HEK293 (cell line): ENCODE results near the gene ZFP36L1.

Experiments used
- CTCF ChIA-PET: fragments of 350-600 bp; formaldehyde crosslinking; extraction: SDS; loops from one replicate; lab custom pipeline; 2021; ENCODE audit warnings: antibody characterized with exemption; lab: Yijun Ruan, JAX
- POLR2A ChIA-PET: fragments of 300-600 bp; formaldehyde crosslinking; extraction: SDS; loops from one replicate; lab custom pipeline; 2020; ENCODE audit warnings: antibody characterized with exemption, inconsistent platforms; lab: Yijun Ruan, JAX
- H3K27ac ChIP-seq: fragments of 200-500 bp; sonication (Bioruptor generic); 2 replicates; pipeline ENCODE4 v1.5.1; 2014; ENCODE audit warnings: low read depth, low read length, control low read depth, inconsistent platforms; ENCODE audit errors: extremely low read depth
- H3K36me3 ChIP-seq, 2 experiments: fragments of 200-500 bp in 1 of 2; sonication (Bioruptor generic) in 1 of 2; 1 replicate in 1 of 2; 2 replicates in 1 of 2; pipeline ENCODE4 v1.5.1; 2014 to 2017; ENCODE audit warnings: inconsistent platforms in 2 of 2, low read length in 2 of 2; ENCODE audit not compliant: control insufficient read depth in 2 of 2, insufficient read depth in 1 of 2
- H3K4me1 ChIP-seq: fragments of 200-500 bp; sonication (Bioruptor generic); 2 replicates; pipeline ENCODE4 v1.5.1; 2014; ENCODE audit warnings: mild to moderate bottlenecking, low read length, inconsistent platforms; ENCODE audit not compliant: control insufficient read depth, insufficient read depth
- H3K4me3 ChIP-seq: 2 replicates; pipeline ENCODE4 v1.5.1; 2011; ENCODE audit warnings: low read depth, mild to moderate bottlenecking, control low read depth, low read length, moderate library complexity
- H3K9me3 ChIP-seq: fragments of 200-500 bp; sonication (Bioruptor generic); 2 replicates; pipeline ENCODE4 v1.5.1; 2014; ENCODE audit warnings: low read depth, low read length, inconsistent platforms; ENCODE audit not compliant: control insufficient read depth, insufficient read depth
- IKZF3 ChIP-seq: fragments of 450-650 bp; IDR thresholded peaks from 2 replicates; pipeline ENCODE4 v1.5.0; 2018; ENCODE audit warnings: missing biosample characterization, mild to moderate bottlenecking, missing genetic modification characterization, moderate library complexity
- KLF8 ChIP-seq: fragments of 450-650 bp; formaldehyde crosslinking; IDR thresholded peaks from 2 replicates; pipeline ENCODE4 v1.5.1; 2016; ENCODE audit warnings: missing biosample characterization, missing genetic modification characterization
- PRDM1 ChIP-seq: fragments of 450-650 bp; formaldehyde crosslinking; IDR thresholded peaks from 2 replicates; pipeline ENCODE4; 2016; ENCODE audit warnings: missing biosample characterization, missing genetic modification characterization
- ZFP3 ChIP-seq: fragments of 450-650 bp; formaldehyde crosslinking; IDR thresholded peaks from 2 replicates; pipeline ENCODE4 v1.5.1; 2016; ENCODE audit warnings: low read depth, missing biosample characterization, missing genetic modification characterization
- ZNF10 ChIP-seq: fragments of 450-650 bp; formaldehyde crosslinking; IDR thresholded peaks from 2 replicates; pipeline ENCODE4 v1.5.1; 2017; ENCODE audit warnings: missing biosample characterization, missing genetic modification characterization
- ZNF132 ChIP-seq: fragments of 450-650 bp; formaldehyde crosslinking; IDR thresholded peaks from 2 replicates; pipeline ENCODE4 v1.5.1; 2017; ENCODE audit warnings: missing biosample characterization, missing genetic modification characterization, borderline replicate concordance
- ZNF16 ChIP-seq: fragments of 450-650 bp; formaldehyde crosslinking; IDR thresholded peaks from 2 replicates; pipeline ENCODE4 v1.5.1; 2016; ENCODE audit warnings: low read depth, missing biosample characterization, missing genetic modification characterization
- ZNF221 ChIP-seq: fragments of 450-650 bp; formaldehyde crosslinking; IDR thresholded peaks from 2 replicates; pipeline ENCODE4 v1.5.1; 2017; ENCODE audit warnings: missing biosample characterization, missing genetic modification characterization, borderline replicate concordance
- ZNF239 ChIP-seq: fragments of 450-650 bp; formaldehyde crosslinking; IDR thresholded peaks from 2 replicates; pipeline ENCODE4 v1.5.1; 2016; ENCODE audit warnings: missing biosample characterization, missing genetic modification characterization
- ZNF335 ChIP-seq: fragments of 450-650 bp; formaldehyde crosslinking; conservative IDR thresholded peaks from 2 replicates; pipeline ENCODE4 v1.5.1; 2016; ENCODE audit warnings: missing biosample characterization, missing genetic modification characterization
- ZNF37A ChIP-seq: fragments of 450-650 bp; IDR thresholded peaks from 2 replicates; pipeline ENCODE4 v1.5.1; 2018; ENCODE audit warnings: missing biosample characterization, missing genetic modification characterization
- ZNF473 ChIP-seq: fragments of 450-650 bp; formaldehyde crosslinking; IDR thresholded peaks from 2 replicates; pipeline ENCODE4 v1.5.1; 2017; ENCODE audit warnings: missing biosample characterization, missing genetic modification characterization
- ZNF510 ChIP-seq: fragments of 450-650 bp; formaldehyde crosslinking; IDR thresholded peaks from 2 replicates; pipeline ENCODE4 v1.5.1; 2018; ENCODE audit warnings: mild to moderate bottlenecking, missing genetic modification characterization, missing biosample characterization; ENCODE audit not compliant: insufficient replicate concordance
- ZNF514 ChIP-seq: fragments of 450-650 bp; formaldehyde crosslinking; IDR thresholded peaks from 2 replicates; pipeline ENCODE4 v1.5.1; 2016; ENCODE audit warnings: missing biosample characterization, missing genetic modification characterization
- ZNF558 ChIP-seq: fragments of 450-650 bp; formaldehyde crosslinking; IDR thresholded peaks from 2 replicates; pipeline ENCODE4 v1.5.1; 2016; ENCODE audit warnings: missing biosample characterization, missing genetic modification characterization
- ZNF560 ChIP-seq: fragments of 450-650 bp; formaldehyde crosslinking; IDR thresholded peaks from 2 replicates; pipeline ENCODE4 v1.5.1; 2017; ENCODE audit warnings: missing biosample characterization, missing genetic modification characterization, borderline replicate concordance
- ZNF664 ChIP-seq: fragments of 450-650 bp; formaldehyde crosslinking; IDR thresholded peaks from 2 replicates; pipeline ENCODE4 v1.5.1; 2016; ENCODE audit warnings: missing biosample characterization, missing genetic modification characterization
- ZNF692 ChIP-seq: fragments of 450-650 bp; formaldehyde crosslinking; IDR thresholded peaks from 2 replicates; pipeline ENCODE4 v1.5.1; 2016; ENCODE audit warnings: missing biosample characterization, missing genetic modification characterization
- ZNF768 ChIP-seq: fragments of 450-650 bp; formaldehyde crosslinking; IDR thresholded peaks from 2 replicates; pipeline ENCODE4 v1.5.1; 2018; ENCODE audit warnings: missing biosample characterization, mild to moderate bottlenecking, missing genetic modification characterization
- ZSCAN30 ChIP-seq: fragments of 450-650 bp; IDR thresholded peaks from 2 replicates; pipeline ENCODE4 v1.5.1; 2018; ENCODE audit warnings: missing biosample characterization, mild to moderate bottlenecking, missing genetic modification characterization, moderate library complexity
- TF ChIP-seq, protein P1 (sequence below): fragments of 450-650 bp; formaldehyde crosslinking; IDR thresholded peaks from 2 replicates; pipeline ENCODE4 v1.5.1; 2016; ENCODE audit warnings: missing biosample characterization, missing genetic modification characterization
- TF ChIP-seq, protein P2 (sequence below): fragments of 450-650 bp; formaldehyde crosslinking; IDR thresholded peaks from 2 replicates; pipeline ENCODE4 v1.5.1; 2016; ENCODE audit warnings: missing biosample characterization, missing genetic modification characterization, borderline replicate concordance
- TF ChIP-seq, protein P3 (sequence below): fragments of 450-650 bp; formaldehyde crosslinking; IDR thresholded peaks from 2 replicates; pipeline ENCODE4 v1.5.1; 2016; ENCODE audit warnings: missing biosample characterization, missing genetic modification characterization

The ZFP36L1 gene, protein sequence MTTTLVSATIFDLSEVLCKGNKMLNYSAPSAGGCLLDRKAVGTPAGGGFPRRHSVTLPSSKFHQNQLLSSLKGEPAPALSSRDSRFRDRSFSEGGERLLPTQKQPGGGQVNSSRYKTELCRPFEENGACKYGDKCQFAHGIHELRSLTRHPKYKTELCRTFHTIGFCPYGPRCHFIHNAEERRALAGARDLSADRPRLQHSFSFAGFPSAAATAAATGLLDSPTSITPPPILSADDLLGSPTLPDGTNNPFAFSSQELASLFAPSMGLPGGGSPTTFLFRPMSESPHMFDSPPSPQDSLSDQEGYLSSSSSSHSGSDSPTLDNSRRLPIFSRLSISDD

GRCh38 chr14:68792979-68793733, at the start of gene ZFP36L1:
Gene ZFP36L1 (minus strand): TSS chr14:68793067. CDS start chr14:68792938, 129 bp downstream.
- peak within 1 kb of the TSS; percentile 99 for H3K27ac ChIP-seq
- ChIA-PET CTCF (interaction anchor here (1.0 kb wide), 1 partner anchor 14 kb away, joined by 3 read pairs; no protein-coding TSS in a partner anchor), POLR2A (interaction anchor here (0.5 to 1.5 kb wide), 26 partner anchors 13 to 1387 kb away, joined by 3 to 14 read pairs (median 4); no protein-coding TSS in a partner anchor)
- no peaks in the 10 kb centered on the region for H3K9me3 ChIP-seq
- H3K4me1 ChIP-seq, result peaks cover 7% of the 10 kb centered on the region; the same call in 1 of the 2 replicates
- H3K4me3 ChIP-seq, result peak within 1 kb of the TSS; percentile 65
- H3K36me3 ChIP-seq, result peaks cover 11 to 23% of the 10 kb centered on the region in 2 experiments
- no peak for TF ChIP-seq ZNF16 (tag by site-specific recombination)
- TF ChIP-seq ZNF473 (tag by site-specific recombination), result no peak
- TF ChIP-seq ZFP3 (tag by site-specific recombination), result no peak
- no peak for TF ChIP-seq ZNF239 (tag by site-specific recombination)
- no peak; the same call in 1 of the 2 replicates for TF ChIP-seq IKZF3 (tag by site-specific recombination)
- no peak for TF ChIP-seq ZNF37A (tag by site-specific recombination)
- no peak for TF ChIP-seq ZNF132 (tag by site-specific recombination)
- TF ChIP-seq ZNF335 (tag by site-specific recombination), result peak; percentile 66
- no peak for TF ChIP-seq ZNF10 (tag by site-specific recombination)
- 0 out of 2 replicates have a peak, but pooled peaks have one; percentile 17 for TF ChIP-seq ZNF692 (tag by site-specific recombination)
- no peak for TF ChIP-seq ZNF514 (tag by site-specific recombination)
- TF ChIP-seq ZNF221, result no peak
- TF ChIP-seq, protein P1, sequence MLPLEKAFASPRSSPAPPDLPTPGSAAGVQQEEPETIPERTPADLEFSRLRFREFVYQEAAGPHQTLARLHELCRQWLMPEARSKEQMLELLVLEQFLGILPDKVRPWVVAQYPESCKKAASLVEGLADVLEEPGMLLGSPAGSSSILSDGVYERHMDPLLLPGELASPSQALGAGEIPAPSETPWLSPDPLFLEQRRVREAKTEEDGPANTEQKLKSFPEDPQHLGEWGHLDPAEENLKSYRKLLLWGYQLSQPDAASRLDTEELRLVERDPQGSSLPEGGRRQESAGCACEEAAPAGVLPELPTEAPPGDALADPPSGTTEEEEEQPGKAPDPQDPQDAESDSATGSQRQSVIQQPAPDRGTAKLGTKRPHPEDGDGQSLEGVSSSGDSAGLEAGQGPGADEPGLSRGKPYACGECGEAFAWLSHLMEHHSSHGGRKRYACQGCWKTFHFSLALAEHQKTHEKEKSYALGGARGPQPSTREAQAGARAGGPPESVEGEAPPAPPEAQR, result no peak
- no peak for TF ChIP-seq ZNF510 (tag by site-specific recombination)
- peak; percentile 37; the same call in 1 of the 2 replicates for TF ChIP-seq KLF8 (tag by site-specific recombination)
- TF ChIP-seq, protein P2, sequence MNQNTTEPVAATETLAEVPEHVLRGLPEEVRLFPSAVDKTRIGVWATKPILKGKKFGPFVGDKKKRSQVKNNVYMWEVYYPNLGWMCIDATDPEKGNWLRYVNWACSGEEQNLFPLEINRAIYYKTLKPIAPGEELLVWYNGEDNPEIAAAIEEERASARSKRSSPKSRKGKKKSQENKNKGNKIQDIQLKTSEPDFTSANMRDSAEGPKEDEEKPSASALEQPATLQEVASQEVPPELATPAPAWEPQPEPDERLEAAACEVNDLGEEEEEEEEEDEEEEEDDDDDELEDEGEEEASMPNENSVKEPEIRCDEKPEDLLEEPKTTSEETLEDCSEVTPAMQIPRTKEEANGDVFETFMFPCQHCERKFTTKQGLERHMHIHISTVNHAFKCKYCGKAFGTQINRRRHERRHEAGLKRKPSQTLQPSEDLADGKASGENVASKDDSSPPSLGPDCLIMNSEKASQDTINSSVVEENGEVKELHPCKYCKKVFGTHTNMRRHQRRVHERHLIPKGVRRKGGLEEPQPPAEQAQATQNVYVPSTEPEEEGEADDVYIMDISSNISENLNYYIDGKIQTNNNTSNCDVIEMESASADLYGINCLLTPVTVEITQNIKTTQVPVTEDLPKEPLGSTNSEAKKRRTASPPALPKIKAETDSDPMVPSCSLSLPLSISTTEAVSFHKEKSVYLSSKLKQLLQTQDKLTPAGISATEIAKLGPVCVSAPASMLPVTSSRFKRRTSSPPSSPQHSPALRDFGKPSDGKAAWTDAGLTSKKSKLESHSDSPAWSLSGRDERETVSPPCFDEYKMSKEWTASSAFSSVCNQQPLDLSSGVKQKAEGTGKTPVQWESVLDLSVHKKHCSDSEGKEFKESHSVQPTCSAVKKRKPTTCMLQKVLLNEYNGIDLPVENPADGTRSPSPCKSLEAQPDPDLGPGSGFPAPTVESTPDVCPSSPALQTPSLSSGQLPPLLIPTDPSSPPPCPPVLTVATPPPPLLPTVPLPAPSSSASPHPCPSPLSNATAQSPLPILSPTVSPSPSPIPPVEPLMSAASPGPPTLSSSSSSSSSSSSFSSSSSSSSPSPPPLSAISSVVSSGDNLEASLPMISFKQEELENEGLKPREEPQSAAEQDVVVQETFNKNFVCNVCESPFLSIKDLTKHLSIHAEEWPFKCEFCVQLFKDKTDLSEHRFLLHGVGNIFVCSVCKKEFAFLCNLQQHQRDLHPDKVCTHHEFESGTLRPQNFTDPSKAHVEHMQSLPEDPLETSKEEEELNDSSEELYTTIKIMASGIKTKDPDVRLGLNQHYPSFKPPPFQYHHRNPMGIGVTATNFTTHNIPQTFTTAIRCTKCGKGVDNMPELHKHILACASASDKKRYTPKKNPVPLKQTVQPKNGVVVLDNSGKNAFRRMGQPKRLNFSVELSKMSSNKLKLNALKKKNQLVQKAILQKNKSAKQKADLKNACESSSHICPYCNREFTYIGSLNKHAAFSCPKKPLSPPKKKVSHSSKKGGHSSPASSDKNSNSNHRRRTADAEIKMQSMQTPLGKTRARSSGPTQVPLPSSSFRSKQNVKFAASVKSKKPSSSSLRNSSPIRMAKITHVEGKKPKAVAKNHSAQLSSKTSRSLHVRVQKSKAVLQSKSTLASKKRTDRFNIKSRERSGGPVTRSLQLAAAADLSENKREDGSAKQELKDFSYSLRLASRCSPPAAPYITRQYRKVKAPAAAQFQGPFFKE (tag by site-specific recombination), result no peak
- no peak for TF ChIP-seq ZNF560 (tag by site-specific recombination)
- TF ChIP-seq, protein P3, sequence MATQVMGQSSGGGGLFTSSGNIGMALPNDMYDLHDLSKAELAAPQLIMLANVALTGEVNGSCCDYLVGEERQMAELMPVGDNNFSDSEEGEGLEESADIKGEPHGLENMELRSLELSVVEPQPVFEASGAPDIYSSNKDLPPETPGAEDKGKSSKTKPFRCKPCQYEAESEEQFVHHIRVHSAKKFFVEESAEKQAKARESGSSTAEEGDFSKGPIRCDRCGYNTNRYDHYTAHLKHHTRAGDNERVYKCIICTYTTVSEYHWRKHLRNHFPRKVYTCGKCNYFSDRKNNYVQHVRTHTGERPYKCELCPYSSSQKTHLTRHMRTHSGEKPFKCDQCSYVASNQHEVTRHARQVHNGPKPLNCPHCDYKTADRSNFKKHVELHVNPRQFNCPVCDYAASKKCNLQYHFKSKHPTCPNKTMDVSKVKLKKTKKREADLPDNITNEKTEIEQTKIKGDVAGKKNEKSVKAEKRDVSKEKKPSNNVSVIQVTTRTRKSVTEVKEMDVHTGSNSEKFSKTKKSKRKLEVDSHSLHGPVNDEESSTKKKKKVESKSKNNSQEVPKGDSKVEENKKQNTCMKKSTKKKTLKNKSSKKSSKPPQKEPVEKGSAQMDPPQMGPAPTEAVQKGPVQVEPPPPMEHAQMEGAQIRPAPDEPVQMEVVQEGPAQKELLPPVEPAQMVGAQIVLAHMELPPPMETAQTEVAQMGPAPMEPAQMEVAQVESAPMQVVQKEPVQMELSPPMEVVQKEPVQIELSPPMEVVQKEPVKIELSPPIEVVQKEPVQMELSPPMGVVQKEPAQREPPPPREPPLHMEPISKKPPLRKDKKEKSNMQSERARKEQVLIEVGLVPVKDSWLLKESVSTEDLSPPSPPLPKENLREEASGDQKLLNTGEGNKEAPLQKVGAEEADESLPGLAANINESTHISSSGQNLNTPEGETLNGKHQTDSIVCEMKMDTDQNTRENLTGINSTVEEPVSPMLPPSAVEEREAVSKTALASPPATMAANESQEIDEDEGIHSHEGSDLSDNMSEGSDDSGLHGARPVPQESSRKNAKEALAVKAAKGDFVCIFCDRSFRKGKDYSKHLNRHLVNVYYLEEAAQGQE (tag by site-specific recombination), result no peak
- TF ChIP-seq ZNF558 (tag by site-specific recombination), result no peak
- no peak for TF ChIP-seq ZSCAN30 (tag by site-specific recombination)
- peak; percentile 64 for TF ChIP-seq PRDM1
- no peak for TF ChIP-seq ZNF664 (tag by site-specific recombination)
- no peak for TF ChIP-seq ZNF768 (tag by site-specific recombination)
